ENCODE results near the gene DCLK1. TPM values are rescaled to one million over a fixed set of nuclear protein-coding genes. Genes with fewer than 3 reads are reported as not detected.

DCLK1 gene
- total RNA-seq, 3 donors from 2014 or later, result not detected

DNA sequence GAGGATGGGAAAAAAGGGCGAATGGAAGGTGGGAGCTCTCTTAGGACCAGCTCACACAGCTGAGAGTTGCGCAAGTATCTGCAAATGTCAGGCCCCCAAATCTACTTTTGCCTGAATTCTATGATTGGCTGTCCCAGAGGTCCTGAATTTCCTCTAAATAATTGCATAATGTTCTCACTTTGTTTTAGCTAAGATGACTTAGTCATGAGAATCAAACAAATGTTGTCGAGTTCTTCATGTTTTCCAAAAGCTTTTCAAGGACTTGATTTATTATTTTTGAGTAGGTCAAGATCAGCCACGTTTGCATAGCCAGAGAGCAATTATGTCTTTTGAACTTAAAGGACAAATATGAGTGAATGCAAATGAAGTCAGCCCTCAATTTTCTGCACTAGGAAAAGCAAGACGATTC lies 408.1 kb downstream of the DCLK1 start:
- no peak overlapping the region for H3K4me3 Mint-ChIP-seq
- ATAC-seq (no peak), DNase-seq (no peak)
- H3K27me3 Mint-ChIP-seq (ENCODE audit: low read depth), result peaks cover 6% of the 10 kb centered on the region
- H3K4me1 Mint-ChIP-seq (ENCODE audit: low read depth), result no peaks in the 10 kb centered on the region
- no peaks in the 10 kb centered on the region for H3K9me3 Mint-ChIP-seq
- H3K36me3 Mint-ChIP-seq (ENCODE audit: insufficient read depth), result no peaks in the 10 kb centered on the region

DNA sequence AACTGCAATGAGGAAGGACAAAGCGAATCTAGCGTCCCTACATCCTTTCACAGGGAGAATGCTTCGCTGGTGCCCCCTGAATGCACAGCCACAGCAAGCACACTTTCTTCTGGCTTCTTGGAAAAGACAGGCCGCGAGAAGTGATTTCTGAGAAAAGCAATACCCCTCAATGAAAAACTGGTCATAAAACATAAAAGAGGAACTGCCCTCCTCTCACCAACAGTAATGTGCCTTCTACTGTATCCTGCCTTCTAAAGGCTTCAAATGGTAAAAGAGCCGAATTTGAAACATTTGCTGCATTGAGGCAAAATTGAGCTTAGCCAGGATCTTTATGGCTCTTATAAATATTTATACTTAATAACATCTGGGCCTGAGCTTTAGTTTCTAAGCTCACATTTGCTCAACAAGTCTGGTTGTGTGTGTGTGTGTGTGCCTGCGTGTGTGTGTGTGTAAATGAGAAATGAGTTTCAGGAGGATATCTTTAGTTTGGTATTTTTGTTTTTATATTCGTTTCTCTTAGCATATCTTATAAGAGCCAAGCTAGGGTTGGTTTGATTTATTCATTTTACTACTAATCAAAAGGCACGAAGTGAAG lies 408.6 kb downstream of the DCLK1 start:
- ATAC-seq (no peak), DNase-seq (no peak)
- no peaks in the 10 kb centered on the region for H3K4me1 Mint-ChIP-seq (ENCODE audit: low read depth)
- H3K4me3 Mint-ChIP-seq, result no peak overlapping the region
- no peaks in the 10 kb centered on the region for H3K9me3 Mint-ChIP-seq
- H3K36me3 Mint-ChIP-seq (ENCODE audit: insufficient read depth), result no peaks in the 10 kb centered on the region
- H3K27me3 Mint-ChIP-seq (ENCODE audit: low read depth), result peaks cover 6% of the 10 kb centered on the region

DNA sequence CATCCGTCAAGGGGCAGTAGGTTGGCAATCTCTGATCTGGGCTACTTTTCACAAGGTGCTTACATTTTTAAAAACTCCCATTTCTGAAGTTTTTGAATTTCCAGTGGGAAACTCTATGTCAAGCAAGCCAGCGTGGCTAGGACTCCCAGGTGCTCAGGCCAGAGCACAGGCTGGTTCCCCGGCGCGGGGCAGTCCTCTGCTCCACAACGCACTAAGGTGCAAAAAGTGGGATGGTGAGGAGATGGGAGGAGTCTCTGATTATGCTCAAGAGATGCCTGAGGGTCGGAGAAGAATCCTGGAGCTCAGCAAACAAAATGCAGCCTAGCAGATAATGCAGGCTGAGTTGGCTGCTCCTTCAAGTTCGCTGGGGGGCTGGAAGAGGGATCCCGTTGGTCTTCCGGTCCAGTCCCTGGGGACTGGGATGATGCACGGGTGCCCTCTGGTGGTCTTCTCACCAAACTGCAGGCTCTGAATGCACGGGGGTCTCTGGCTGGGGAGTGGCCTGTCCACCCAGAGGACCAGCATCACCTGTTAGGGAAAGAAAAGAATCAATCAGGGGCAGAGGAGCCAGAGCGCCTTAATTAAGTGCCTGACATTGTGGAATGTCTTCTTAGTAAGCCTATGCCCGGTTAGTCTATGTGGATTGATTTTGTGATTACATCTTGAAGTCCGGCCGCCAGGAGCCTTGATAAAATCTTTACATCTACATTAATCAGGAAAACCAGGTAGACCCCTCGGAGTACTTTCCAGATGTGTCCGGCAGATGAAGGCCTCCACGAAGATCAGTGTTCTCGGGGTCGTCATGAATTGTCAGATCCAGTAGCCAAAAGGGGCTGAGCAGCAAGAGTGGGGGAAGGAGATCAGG lies 410.3 kb downstream of the DCLK1 start:
- no peak for DNase-seq
- peaks cover 6% of the 10 kb centered on the region for H3K27me3 Mint-ChIP-seq (ENCODE audit: low read depth)
- H3K36me3 Mint-ChIP-seq (ENCODE audit: insufficient read depth), result no peaks in the 10 kb centered on the region
- no peaks in the 10 kb centered on the region for H3K9me3 Mint-ChIP-seq
- ATAC-seq, result peak in 1 of 2 donors; percentile 48
- no peaks in the 10 kb centered on the region for H3K4me1 Mint-ChIP-seq (ENCODE audit: low read depth)
- H3K4me3 Mint-ChIP-seq, result no peak overlapping the region

- no peak overlapping the region for H3K4me3 Mint-ChIP-seq
- no peaks in the 10 kb centered on the region for H3K36me3 Mint-ChIP-seq (ENCODE audit: insufficient read depth)
- DNase-seq, result no peak
- no peaks in the 10 kb centered on the region for H3K4me1 Mint-ChIP-seq (ENCODE audit: low read depth)
- no peaks in the 10 kb centered on the region for H3K9me3 Mint-ChIP-seq
- ATAC-seq, result no peak
- H3K27me3 Mint-ChIP-seq (ENCODE audit: low read depth), result peaks cover 6% of the 10 kb centered on the region
Measured at GRCh38 chr13:35720290-35720689, 410.9 kb downstream of the DCLK1 start.

Other genes starting within 250 kb of the DCLK1 start
- not detected for gene SOHLH2, start 83.2 kb upstream of the DCLK1 start, total RNA-seq
- gene CCDC169, start 166.4 kb upstream of the DCLK1 start, total RNA-seq, result under 1 TPM in 1 of 3 donors, not detected in 2; 0.76 TPM
- gene SPART, start 215.0 kb upstream of the DCLK1 start, total RNA-seq, result 10 to 100 TPM; 28.5 to 32.8 (median 30.6) TPM

All from activated T-cell treated with anti-CD3 and anti-CD28 coated beads, Interleukin-2, amount 50 U/mL, for 4 hours (primary cell).